HepG2 (cell line): Measurements from ENCODE around the gene STK32A. TPM values are rescaled to one million over a fixed set of nuclear protein-coding genes. Genes with fewer than 3 reads are reported as not detected.

Source experiments
- ATAC-seq: fragments of 200-7000 bp; cut with Tn5 transposase; 3 replicates; pipeline ENCODE4 v1.9.1; 2020; ENCODE audit warnings: mild to moderate bottlenecking, moderate library complexity
- BruUV-seq: library from RNA; stranded (reverse); fragments of 400-500 nt; replicated peaks from 2 replicates; lab custom pipeline; 2021; lab: Mats Ljungman, UMichigan
- CTCF ChIA-PET: fragments of 300-600 bp; formaldehyde crosslinking; extraction: SDS; loops from one replicate; lab custom pipeline; 2021; ENCODE audit warnings: low total read pairs, inconsistent platforms, low intra/inter-chr PET ratio; lab: Yijun Ruan, JAX
- POLR2A ChIA-PET: fragments of 350-600 bp; sonication (Branson Sonifier 250); formaldehyde crosslinking; loops from one replicate; lab custom pipeline; 2020; ENCODE audit warnings: antibody characterized with exemption, inconsistent platforms; lab: Yijun Ruan, JAX
- DNase-seq: peaks from one replicate; pipeline ENCODE4 v3.0.0-alpha.2; 2015; ENCODE audit warnings: low spot score
- FAIRE-seq: peaks from 3 replicates; lab custom pipeline; 2011; peaks lifted over from hg19 to GRCh38; lab: Jason Lieb, UNC
- H2AFZ ChIP-seq: one replicate; pipeline ENCODE4 v1.6.1; 2011; ENCODE audit warnings: low read length, inconsistent platforms
- H3K27ac ChIP-seq: fragments of 300-600 bp; 3 replicates; pipeline ENCODE4 v1.8.0; 2011; ENCODE audit warnings: mixed run types, mild to moderate bottlenecking, mixed read lengths, low read length, inconsistent platforms; ENCODE audit not compliant: insufficient read depth; ENCODE audit errors: extremely low read length
- H3K27me3 ChIP-seq, 2 experiments: fragments of 200-600 bp in 1 of 2; 2 replicates in 1 of 2; 3 replicates in 1 of 2; pipeline versions ENCODE4 v1.6.0 to v1.8.0; 2011; ENCODE audit warnings: low read length in 2 of 2, mild to moderate bottlenecking in 2 of 2, moderate library complexity in 2 of 2, inconsistent platforms in 1 of 2; ENCODE audit not compliant: insufficient read depth in 2 of 2, control insufficient read depth in 1 of 2
- H3K36me3 ChIP-seq, 2 experiments: fragments of 200-600 bp in 1 of 2; replicated peaks in 1 of 2; 2 replicates in 1 of 2; 3 replicates in 1 of 2; pipeline versions ENCODE4 v1.5.1 to v1.8.0; 2011; ENCODE audit warnings: low read length in 2 of 2, inconsistent platforms in 1 of 2; ENCODE audit not compliant: insufficient read depth in 2 of 2, control insufficient read depth in 1 of 2
- H3K4me1 ChIP-seq: 2 replicates; pipeline ENCODE4 v1.5.1; 2012; ENCODE audit warnings: low read length, inconsistent platforms; ENCODE audit not compliant: insufficient read depth
- H3K4me2 ChIP-seq: 2 replicates; pipeline ENCODE4 v1.6.0; 2011; ENCODE audit warnings: low read depth, low read length, inconsistent platforms
- H3K4me3 ChIP-seq, 3 experiments: fragments of 200-600 bp in 1 of 3; sonication (generic), shearing (Covaris generic) in 1 of 3; replicated peaks in 1 of 3; 2 replicates each; pipeline ENCODE4 v1.5.1; 2011 to 2016; ENCODE audit warnings: low read length in 3 of 3, inconsistent platforms in 2 of 3, low read depth in 2 of 3, mild to moderate bottlenecking in 2 of 3, control low read depth in 1 of 3, mixed read lengths in 1 of 3; ENCODE audit not compliant: insufficient read depth in 1 of 3
- H3K79me2 ChIP-seq: one replicate; pipeline ENCODE4 v1.6.1; 2011; ENCODE audit warnings: low read length, inconsistent platforms; ENCODE audit not compliant: insufficient read depth
- H3K9ac ChIP-seq: 2 replicates; pipeline ENCODE4 v1.6.0; 2011; ENCODE audit warnings: mild to moderate bottlenecking, low read depth, low read length, inconsistent platforms; ENCODE audit not compliant: insufficient read depth
- H3K9me3 ChIP-seq: 2 replicates; pipeline ENCODE4 v1.5.1; 2012; ENCODE audit warnings: mild to moderate bottlenecking, low read length
- H4K20me1 ChIP-seq: 2 replicates; pipeline ENCODE4 v1.6.0; 2011; ENCODE audit warnings: inconsistent platforms, mild to moderate bottlenecking, low read length, moderate library complexity; ENCODE audit not compliant: insufficient read depth
- ATAD3A ChIP-seq: sonication (generic); formaldehyde crosslinking; IDR thresholded peaks from 2 replicates; pipeline ENCODE4 v1.4.0; 2020; ENCODE audit warnings: missing genetic modification reagents
- GMEB1 ChIP-seq: sonication (generic); formaldehyde crosslinking; IDR thresholded peaks from 2 replicates; pipeline ENCODE4 v1.5.1; 2020; ENCODE audit warnings: missing genetic modification reagents, mild to moderate bottlenecking, borderline replicate concordance
- HOXD1 ChIP-seq: sonication (generic); formaldehyde crosslinking; IDR thresholded peaks from 2 replicates; pipeline ENCODE4 v1.5.0; 2020; ENCODE audit warnings: missing genetic modification reagents
- NFE2L1 ChIP-seq: sonication (generic); formaldehyde crosslinking; IDR thresholded peaks from 2 replicates; pipeline ENCODE4 v1.4.0; 2020; ENCODE audit warnings: missing genetic modification reagents, mild to moderate bottlenecking, borderline replicate concordance
- NFKB2 ChIP-seq: sonication (generic); formaldehyde crosslinking; IDR thresholded peaks from 2 replicates; pipeline ENCODE4 v1.4.0; 2020; ENCODE audit warnings: missing genetic modification reagents, borderline replicate concordance
- YY1 ChIP-seq: IDR thresholded peaks from 2 replicates; pipeline ENCODE4 v1.6.1; 2011; ENCODE audit warnings: low read length, low read depth, moderate library complexity, mild to moderate bottlenecking; ENCODE audit not compliant: insufficient read depth, insufficient replicate concordance
- ZBTB3 ChIP-seq: sonication (generic); formaldehyde crosslinking; IDR thresholded peaks from 2 replicates; pipeline ENCODE4 v1.4.0; 2020; ENCODE audit warnings: low read depth, mild to moderate bottlenecking, moderate library complexity, missing genetic modification reagents, borderline replicate concordance
- ZHX2 ChIP-seq, 2 experiments: sonication (generic) in 1 of 2; formaldehyde crosslinking in 1 of 2; IDR thresholded peaks; 2 replicates each; pipeline versions ENCODE4 v1.6.1 to v1.9.0; 2014 to 2022; ENCODE audit warnings: antibody characterized with exemption in 1 of 2, borderline replicate concordance in 1 of 2, inconsistent platforms in 1 of 2, low read depth in 1 of 2, missing genetic modification reagents in 1 of 2
- ZNF101 ChIP-seq: sonication (generic); formaldehyde crosslinking; IDR thresholded peaks from 2 replicates; pipeline ENCODE4 v1.4.0; 2020; ENCODE audit warnings: mild to moderate bottlenecking, low read depth, missing genetic modification reagents, borderline replicate concordance
- ZNF234 ChIP-seq: sonication (generic); formaldehyde crosslinking; conservative IDR thresholded peaks from 2 replicates; pipeline ENCODE4 v1.5.1; 2020; ENCODE audit warnings: mild to moderate bottlenecking, missing genetic modification reagents
- ZNF276 ChIP-seq: sonication (generic); formaldehyde crosslinking; IDR thresholded peaks from 2 replicates; pipeline ENCODE4 v1.4.0; 2020; ENCODE audit warnings: mild to moderate bottlenecking, low read depth, missing genetic modification reagents
- ZNF563 ChIP-seq: sonication (generic); formaldehyde crosslinking; IDR thresholded peaks from 2 replicates; pipeline ENCODE4 v1.8.0; 2022; ENCODE audit warnings: mild to moderate bottlenecking, moderate library complexity, missing genetic modification reagents
- ZNF619 ChIP-seq: sonication (generic); formaldehyde crosslinking; IDR thresholded peaks from 2 replicates; pipeline ENCODE4 v1.4.0; 2020; ENCODE audit warnings: mild to moderate bottlenecking, missing genetic modification reagents
- ZNF709 ChIP-seq: sonication (generic); formaldehyde crosslinking; IDR thresholded peaks from 2 replicates; pipeline ENCODE4 v1.5.0; 2020; ENCODE audit warnings: mild to moderate bottlenecking, missing genetic modification reagents
- ZNF766 ChIP-seq: sonication (generic); formaldehyde crosslinking; IDR thresholded peaks from 2 replicates; pipeline ENCODE4 v1.5.0; 2020; ENCODE audit warnings: missing genetic modification reagents, borderline replicate concordance
- ZNF850 ChIP-seq: sonication (generic); formaldehyde crosslinking; conservative IDR thresholded peaks from 2 replicates; pipeline ENCODE4 v1.9.0; 2021; ENCODE audit warnings: mild to moderate bottlenecking, missing genetic modification reagents
- WGBS: methylation state at CpG from one replicate; pipeline ENCODE4 v1.1.6; 2017; ENCODE audit warnings: low lambda C conversion rate; 5-methylcytosine and 5-hydroxymethylcytosine counted together
- in situ Hi-C: cut with HindIII; loops from 2 replicates; pipeline ENCODE4 v1.10.0; 2017; ENCODE audit warnings: low pct_unique_long_range_greater_than_20kb; ENCODE audit not compliant: extremely low pct_ligation_motif_present
- intact Hi-C: fragments of 100-400 bp; cut with micrococcal nuclease; formaldehyde crosslinking; loops from one replicate; pipeline ENCODE4 v1.10.0; 2022; ENCODE audit not compliant: unreplicated experiment
- polyA plus RNA-seq, 8 experiments: library from polyadenylated mRNA; depleted of rRNA in 3 of 8; stranded (reverse) in 7 of 8; unstranded in 1 of 8; fragments of >200 nt; fragmentation: Illumina TruSeq in 4 of 8; extraction: Trizol in 4 of 8; gene quantifications; 2 replicates each; pipeline versions ENCODE4 v1.2.1 to v1.2.3, GENCODE V29; 2011 to 2016; ENCODE audit warnings: low read depth in 4 of 8, missing spikeins in 1 of 8, mixed read lengths in 1 of 8; ENCODE audit not compliant: insufficient read depth in 1 of 8
- total RNA-seq, 5 experiments: library from RNA; depleted of rRNA; stranded (reverse); fragments of >200 nt; fragmentation: Illumina TruSeq; extraction: Trizol; gene quantifications; 2 replicates each; pipeline ENCODE4 v1.2.3, GENCODE V29; 2016; ENCODE audit warnings: low read depth in 1 of 5

STK32A gene
- total and polyA plus RNA-seq, 2 of the 13 experiments (the other 11 are each of a cell fraction or from before 2014, with no cell fraction given) = not detected

GRCh38 chr5:147307170-147307569 is 72.3 kb downstream of the STK32A start:
- H3K4me1 ChIP-seq = no peaks in the 10 kb centered on the region
- no peak overlapping the region for H3K27ac ChIP-seq
- no peaks in the 10 kb centered on the region for H3K79me2 ChIP-seq
- DNase-seq (no peak), FAIRE-seq (no peak), ATAC-seq (no peak)
- no peaks in the 10 kb centered on the region for H3K9me3 ChIP-seq
- no peak overlapping the region for H3K4me3 ChIP-seq
- in situ Hi-C loops (no loop called here), intact Hi-C loops (no loop called here)
- no peak overlapping the region for H3K9ac ChIP-seq
- H4K20me1 ChIP-seq = no peaks in the 10 kb centered on the region
- ChIA-PET CTCF (no interaction called here), POLR2A (no interaction called here)
- no peaks in the 10 kb centered on the region for H3K36me3 ChIP-seq
- BruUV-seq = no TSS peak
- no peak overlapping the region for H2AFZ ChIP-seq
- no peaks in the 10 kb centered on the region for H3K27me3 ChIP-seq
- H3K4me2 ChIP-seq = no peak overlapping the region
- 12% methylated on average over 4 of the region's 4 CpGs for WGBS
- no peak for TF ChIP-seq ZNF101 (CRISPR knock-in tag)
- no peak for TF ChIP-seq GMEB1 (CRISPR knock-in tag)
- TF ChIP-seq ZNF234 (CRISPR knock-in tag) = no peak
- TF ChIP-seq ZHX2 (IDR thresholded peaks at IDR 0.05; ENCODE audit: low read depth) = no peak
- TF ChIP-seq ZHX2 (CRISPR knock-in tag; IDR thresholded peaks at IDR 0.05; ENCODE audit: borderline replicate concordance) = no peak
- no peak for TF ChIP-seq ATAD3A (CRISPR knock-in tag)
- TF ChIP-seq NFE2L1 (CRISPR knock-in tag) = no peak
- TF ChIP-seq ZBTB3 = no peak
- no peak for TF ChIP-seq HOXD1 (CRISPR knock-in tag)
- TF ChIP-seq ZNF619 (CRISPR knock-in tag) = no peak
- TF ChIP-seq ZNF766 (CRISPR knock-in tag) = no peak
- no peak for TF ChIP-seq YY1
- TF ChIP-seq ZNF850 (CRISPR knock-in tag) = no peak
- TF ChIP-seq NFKB2 = no peak
- TF ChIP-seq ZNF563 (CRISPR knock-in tag) = no peak
- TF ChIP-seq ZNF709 (CRISPR knock-in tag) = no peak
- TF ChIP-seq ZNF276 (CRISPR knock-in tag) = no peak
